CD4-positive, alpha-beta T cell treated with Interleukin-6 at 100 ng/mL for 8 hours (primary cell): Measurements from ENCODE around the gene PHPT1.
"Not testable (repeated sequence)": the region's sequence is repeated elsewhere in the genome, so short reads cannot be mapped to it uniquely, and the experiment has no call there.

Experiments used
- DNase-seq: peaks from one replicate; pipeline ENCODE4 v3.0.0-alpha.2; 2020; ENCODE audit warnings: mixed read lengths, low spot score

PHPT1 gene

DNA sequence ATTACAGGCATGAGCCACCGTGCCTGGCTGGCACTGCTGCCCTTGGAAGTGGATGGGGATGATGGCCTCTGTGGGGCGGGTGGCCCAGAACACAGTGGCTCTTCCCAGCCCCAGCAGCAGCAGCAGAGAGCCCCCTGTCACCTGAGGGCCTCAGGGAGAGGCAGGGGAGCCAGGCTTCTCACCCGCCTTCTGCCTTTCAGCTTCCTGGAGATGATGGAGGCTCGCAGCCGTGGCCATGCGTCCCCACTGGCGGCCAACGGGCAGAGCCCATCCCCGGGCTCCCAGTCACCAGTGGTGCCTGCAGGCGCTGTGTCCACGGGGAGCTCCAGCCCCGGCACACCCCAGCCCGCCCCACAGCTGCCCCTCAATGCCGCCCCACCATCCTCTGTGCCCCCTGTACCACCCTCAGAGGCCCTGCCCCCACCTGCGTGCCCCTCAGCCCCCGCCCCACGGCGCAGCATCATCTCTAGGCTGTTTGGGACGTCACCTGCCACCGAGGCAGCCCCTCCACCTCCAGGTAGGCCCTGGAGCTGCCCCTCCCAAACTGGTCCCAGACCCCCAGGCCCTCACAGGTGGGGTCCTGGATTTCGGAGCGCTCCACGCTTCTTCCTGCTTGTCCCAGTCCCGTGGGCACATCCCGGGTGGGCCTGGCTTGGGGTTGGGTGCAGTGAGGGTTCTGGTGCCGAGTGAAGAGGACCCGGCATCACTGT lies 11.9 kb upstream of the PHPT1 start:
- DNase-seq: no peak

DNA sequence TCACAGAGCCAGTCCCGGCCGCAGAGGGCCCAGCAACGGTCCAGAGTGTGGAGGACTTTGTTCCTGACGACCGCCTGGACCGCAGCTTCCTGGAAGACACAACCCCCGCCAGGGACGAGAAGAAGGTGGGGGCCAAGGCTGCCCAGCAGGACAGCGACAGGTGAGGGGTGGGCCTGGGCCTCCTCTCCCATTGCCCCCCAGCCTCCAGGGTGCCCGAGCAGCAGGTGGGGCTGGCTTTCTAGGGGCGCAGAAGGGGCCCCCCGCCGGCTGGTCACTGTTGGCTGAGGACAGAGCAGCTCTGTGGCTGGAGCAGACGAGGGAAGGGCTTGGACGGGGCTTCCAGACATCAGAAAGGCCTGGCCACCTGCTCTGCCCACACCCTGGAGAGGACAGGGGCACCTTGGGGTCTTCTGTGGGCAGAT lies 11.3 kb upstream of the PHPT1 start:
- DNase-seq: not testable (repeated sequence)

DNA sequence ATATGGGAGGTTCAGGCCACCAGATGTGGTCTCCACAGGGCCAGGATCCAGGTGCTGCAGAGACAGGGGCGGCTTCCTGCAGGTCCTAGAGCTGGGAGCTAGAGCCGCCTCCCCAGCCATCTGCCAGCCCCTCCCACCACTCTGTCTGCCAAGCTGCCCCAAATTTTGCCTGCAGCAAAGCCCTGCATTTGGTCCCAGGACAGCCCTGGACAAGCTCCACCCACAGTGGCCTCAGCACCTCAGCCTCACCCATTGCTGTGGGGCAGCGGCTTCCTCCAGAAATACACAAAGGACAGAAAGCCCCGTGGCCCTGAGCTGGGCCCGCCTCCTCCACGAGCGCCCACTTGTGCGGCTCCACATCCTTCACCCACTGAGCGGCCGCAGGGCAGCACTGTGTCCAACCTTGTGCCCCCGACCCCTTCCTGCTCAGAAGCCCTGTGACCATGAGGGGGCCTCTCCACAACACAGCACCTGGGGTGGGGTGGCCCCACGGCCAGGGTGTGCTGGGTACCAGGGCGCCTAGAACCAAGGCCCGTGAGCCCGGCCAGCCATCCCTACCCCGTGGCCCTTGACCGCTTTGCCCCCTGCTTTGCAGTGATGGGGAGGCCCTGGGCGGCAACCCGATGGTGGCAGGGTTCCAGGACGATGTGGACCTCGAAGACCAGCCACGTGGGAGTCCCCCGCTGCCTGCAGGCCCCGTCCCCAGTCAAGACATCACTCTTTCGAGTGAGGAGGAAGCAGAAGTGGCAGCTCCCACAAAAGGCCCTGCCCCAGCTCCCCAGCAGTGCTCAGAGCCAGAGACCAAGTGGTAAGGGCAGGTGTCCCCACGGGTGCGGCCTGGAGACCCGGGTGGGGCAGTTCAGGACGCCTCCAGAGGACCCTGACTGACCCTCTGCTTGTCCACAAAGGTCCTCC lies 10.6 kb upstream of the PHPT1 start:
- no peak for DNase-seq

DNA sequence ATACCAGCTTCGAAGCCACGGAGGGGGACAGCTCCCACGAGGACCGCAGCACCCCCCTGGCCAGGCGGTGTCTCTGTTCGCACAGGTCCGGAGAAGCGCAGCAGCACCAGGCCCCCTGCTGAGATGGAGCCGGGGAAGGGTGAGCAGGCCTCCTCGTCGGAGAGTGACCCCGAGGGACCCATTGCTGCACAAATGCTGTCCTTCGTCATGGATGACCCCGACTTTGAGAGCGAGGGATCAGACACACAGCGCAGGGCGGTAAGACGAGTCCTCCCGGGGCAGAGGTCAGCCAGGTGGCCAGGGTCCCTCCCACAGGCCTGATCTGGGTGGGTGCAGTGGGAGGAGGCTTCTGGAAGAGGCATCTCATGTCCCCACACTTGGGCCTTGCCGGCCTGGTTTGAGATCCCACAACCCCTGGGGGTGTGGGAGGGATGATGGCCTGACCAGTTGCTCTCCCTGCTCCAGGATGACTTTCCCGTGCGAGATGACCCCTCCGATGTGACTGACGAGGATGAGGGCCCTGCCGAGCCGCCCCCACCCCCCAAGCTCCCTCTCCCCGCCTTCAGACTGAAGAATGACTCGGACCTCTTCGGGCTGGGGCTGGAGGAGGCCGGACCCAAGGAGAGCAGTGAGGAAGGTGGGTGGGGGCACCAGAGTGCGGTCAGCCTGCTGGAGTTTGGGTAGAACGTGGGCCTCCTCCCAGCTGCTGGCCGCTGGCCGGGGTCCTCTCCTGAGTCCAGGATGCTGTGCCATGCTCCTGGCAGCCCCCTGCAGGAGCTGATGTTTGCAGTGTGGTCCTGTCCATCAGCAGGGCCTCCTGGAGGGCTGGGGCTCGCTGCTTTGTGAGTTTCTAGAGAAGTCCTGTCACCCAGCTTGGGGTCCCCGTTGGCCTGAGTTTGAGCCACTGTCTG lies 9.7 kb upstream of the PHPT1 start:
- DNase-seq: no peak

DNA sequence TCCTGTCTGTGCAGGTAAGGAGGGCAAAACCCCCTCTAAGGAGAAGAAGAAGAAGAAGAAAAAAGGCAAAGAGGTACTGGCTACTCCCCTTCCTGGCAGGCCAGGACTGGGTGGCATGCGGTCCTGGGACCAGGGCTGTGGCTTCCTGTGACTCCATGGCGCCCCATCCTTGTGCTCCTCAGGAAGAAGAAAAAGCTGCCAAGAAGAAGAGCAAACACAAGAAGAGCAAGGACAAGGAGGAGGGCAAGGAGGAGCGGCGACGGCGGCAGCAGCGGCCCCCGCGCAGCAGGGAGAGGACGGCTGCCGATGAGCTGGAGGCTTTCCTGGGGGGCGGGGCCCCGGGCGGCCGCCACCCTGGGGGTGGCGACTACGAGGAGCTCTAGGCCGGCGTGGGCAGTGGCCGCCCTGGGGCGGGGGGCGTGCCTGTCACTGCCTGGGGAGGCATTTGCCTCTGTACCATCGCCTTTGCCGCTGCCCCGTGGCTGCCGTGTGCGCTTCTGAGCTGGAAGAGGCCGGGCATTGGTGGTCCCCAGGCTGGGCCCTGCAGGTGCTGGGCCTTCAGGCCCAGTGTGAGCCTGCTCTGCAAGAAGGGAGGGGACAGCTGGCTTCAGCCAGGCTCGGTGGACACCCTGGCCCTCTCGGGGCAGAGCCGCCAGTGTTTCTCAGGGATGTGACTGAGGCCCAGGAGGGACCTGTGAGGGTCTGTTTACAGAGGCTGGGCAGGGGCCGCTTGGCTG lies 8.9 kb upstream of the PHPT1 start:
- no peak for DNase-seq

DNA sequence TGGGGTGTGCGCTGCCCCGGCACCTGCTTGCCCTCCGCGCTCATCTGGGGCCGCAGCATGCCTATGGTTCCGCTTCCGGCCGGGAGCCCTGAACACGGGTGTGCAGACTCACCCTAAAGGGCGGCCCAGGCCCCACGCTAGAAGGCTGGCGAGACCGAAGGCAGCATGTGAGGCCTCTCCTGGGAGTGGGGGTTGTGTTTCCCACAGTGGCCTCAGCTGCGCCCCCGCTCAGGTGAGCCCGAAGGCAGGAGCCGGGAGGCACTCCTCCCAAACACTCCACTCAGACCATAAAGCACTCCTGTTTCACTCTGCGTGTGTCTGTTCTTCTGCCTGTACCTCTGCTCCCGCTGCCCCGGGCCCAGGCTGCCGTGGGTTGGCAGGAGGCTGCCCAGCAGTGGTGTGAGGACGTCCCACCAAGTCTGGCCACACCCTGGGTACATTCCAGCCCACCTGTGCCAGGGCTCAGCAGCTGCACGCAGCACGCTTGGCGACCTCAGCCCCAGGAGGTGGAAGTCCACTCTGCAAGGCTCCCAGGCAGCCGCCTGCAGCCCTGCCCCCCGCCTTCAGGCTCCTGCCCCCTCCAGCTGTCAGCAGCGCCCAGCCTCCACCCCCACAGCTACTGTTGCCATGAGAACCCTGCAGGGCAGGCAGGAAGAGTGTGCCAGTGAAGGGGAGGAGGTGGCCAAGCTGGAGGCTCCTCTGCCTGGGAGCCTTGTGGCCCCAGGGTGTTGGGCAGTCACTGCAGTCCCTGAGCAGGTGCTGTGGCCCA lies 8.1 kb upstream of the PHPT1 start:
- DNase-seq: no peak

DNA sequence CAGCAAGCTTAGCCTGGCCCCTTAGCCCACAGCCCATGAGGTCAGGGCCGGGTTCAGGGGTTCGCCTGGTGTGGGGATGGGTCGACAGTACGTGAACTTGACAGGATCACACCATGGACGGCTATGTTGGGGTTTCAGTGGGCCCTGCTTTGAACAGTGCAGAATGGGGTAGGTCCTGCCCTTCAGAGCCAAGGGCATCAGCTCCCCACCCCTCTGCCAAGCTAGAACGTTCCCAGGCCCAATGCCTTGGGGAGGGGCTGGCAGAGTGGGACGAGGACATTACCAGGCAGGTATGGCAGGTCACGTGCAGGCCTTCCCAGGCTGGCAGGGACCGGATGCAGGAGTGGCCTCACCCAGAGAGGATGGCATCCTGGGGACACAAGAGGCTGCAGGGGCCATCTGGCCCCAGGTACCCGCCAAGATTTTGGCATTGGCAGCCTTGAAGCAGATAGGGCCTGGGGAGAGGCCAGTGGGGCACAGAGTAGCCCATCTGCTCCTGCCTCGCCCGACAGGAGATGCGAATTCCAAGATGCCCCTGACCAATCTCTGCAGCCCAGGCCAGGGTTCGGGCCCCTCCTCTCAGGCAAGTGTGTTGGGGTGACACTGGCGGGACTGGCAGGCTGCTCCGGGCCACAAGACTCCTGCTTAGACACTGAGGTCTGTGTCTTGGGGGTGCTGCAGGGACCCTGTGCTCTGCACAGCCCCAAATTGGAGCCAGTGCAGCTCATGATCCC lies 7.4 kb upstream of the PHPT1 start:
- not testable (repeated sequence) for DNase-seq

DNA sequence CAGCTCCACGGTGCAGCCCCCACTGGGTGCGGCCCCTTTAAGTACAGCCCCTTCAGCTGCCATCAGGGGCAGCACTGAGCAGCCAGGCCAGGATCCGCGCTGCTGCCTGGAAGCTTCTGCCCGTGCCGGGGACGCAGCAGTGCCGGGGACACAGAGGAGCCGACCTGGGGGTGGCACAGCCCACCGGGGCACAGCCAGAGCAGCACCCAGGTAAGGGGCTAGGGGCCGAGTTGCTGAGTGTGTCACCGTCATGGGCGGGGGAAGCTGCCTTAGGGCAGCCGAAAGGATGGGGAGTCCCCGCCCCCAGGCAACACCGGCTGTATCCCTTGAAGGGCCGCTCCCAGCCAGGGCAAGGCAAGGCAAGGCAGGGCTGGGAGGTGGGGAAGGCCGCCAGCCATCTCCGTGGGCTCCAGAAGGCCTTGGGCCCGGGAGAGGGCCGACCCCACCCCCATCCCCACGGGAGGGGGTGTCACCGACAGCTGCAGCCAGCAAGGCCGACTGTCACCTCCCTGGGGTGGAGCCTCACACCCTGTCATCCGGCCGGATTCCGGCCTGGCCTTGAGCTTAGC lies 6.7 kb upstream of the PHPT1 start, which contains the start of gene AJM1:
Gene AJM1 (plus strand): TSS at position 99 of the 569 bp plus-strand sequence. CDS start 1,937 bp downstream, outside the sequence.
- DNase-seq: peak; percentile 74

DNA sequence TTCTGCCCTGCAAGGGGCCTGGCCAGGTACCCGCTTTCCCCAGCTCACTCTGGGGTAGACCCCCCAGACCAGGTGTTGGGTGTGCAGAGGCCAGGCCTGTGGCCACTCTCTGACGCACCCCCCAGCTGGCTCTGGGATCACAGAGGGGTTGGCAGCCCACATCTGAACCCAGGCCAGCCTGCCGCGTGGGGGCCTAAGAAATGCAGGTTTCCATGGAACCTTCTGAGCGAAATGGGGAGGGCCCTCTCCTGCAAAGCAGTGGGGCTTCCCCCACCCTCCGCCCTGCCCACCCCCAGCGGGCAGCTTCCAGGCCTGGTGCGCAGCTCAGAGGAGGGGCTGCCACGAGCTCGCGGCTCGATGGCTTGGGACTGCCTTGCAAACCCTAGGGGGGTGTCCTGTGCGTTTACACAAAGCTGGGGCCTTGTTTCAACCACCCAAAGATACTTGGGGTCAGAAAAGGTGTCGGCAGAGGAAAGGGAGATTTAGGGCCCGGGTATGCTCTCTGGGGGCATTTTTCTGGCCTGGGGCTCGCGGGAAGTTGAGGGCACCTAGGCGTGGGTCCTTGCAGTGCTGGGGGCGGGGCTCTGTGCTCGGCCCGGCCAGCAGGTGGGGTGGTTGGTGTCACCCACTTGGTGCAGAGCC lies 5.9 kb upstream of the PHPT1 start:
- not testable (repeated sequence) for DNase-seq

DNA sequence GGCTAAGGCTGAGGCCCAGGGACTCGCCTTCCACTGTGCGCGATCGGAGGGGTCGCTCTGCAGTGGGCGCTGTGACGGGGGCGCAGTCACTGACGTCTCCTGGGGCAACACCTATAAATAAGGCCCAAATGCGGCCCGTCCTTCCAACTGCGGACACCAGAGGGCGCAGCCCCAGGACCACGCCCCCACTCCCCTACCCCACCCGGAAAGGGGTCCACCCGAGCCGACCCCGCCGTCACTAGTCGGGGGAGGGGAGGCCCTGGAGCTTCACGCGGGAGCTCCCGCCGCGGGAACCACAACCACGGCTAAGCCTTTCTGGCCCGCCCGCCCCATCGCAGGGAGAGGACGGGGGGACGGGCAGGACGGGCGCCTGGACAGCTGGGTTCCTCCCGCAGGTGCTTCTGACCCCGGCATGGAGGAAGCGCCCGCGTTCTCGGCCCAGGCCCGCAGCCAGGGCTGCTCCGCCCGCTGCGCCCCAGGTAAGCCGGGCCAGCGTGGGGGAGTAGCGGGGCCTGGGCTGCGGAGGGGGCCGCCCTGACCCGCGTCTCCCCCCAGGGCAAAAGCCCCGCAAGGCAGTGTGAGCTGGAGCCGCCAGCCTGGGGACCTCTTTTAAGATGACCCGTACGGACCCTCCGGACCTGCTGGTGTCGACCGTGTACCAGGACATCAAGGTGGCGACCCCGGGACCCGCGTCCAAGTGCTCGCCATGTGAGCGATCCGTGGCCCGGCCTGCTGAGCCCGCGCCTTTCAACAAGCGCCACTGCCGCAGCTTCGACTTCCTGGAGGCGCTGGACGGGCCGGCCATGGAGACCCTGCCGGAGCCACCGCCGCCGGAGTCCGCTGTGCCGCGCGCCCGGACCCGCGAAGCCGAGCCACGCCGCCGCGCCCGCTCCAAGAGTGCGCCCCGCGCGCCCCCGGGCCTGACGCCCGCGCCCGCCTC lies 5.1 kb upstream of the PHPT1 start:
- DNase-seq: peak; percentile 25

DNA sequence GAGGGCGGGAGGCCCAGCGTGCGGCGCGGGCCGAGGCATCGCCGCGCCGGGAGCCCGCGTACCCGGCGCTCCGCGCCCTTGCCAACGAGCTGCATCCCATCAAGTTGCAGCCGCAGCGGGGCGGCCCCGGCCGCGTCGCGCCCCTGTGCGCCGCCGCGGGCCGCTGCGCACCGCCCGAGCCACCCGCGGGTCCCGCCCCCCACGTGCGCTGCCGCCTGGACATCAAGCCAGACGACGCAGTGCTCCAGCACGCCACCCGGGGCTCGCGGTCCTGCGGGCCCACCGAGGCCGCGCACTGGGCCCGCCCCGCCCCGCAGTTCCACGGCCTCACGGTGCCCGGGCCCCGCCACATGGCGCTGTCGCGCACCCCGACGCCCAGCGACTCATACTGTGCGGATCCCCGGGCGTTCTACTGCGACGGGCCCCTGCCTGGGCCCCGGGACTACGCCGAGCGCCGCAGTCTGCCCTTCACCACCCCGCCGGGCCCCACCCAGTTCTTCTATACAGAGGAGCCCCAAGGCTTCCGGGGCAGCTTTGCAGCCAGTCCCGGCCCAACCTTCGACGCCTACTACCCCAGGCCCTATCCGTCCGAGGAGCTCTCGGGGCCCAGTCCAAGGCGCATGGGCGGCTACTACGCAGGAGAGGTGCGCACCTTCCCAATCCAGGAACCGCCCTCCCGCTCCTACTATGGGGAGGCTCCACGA lies 4.3 kb upstream of the PHPT1 start:
- no peak for DNase-seq

DNA sequence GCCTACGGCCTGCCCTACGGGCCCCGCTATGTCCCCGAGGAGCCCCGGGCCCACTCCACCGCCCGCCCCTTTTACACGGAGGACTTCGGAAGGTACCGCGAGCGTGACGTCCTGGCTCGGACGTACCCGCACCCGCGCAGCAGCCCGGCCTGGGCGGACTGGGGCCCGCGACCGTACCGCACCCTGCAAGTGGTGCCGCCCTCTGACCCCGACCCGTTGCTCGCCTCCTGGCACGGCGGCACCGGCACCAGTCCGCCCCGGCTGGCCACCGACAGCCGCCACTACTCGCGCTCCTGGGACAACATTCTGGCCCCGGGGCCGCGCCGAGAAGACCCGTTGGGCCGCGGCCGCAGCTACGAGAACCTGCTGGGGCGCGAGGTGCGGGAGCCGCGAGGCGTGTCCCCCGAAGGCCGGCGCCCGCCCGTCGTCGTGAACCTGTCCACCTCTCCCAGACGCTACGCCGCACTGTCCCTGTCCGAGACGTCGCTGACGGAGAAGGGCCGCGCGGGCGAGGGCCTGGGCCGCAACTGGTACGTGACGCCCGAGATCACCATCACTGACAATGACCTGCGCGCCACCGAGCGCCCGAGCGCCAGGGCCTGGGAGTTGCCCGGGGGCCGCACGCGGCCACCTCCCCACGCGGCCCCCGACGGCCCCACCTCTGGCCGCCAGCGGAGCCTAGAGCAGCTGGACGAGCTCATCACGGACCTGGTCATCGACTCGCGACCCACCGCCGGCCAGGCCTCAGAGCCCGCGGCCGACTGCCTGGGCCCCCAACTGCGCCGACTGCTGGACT lies 3.5 kb upstream of the PHPT1 start:
- DNase-seq: no peak

DNA sequence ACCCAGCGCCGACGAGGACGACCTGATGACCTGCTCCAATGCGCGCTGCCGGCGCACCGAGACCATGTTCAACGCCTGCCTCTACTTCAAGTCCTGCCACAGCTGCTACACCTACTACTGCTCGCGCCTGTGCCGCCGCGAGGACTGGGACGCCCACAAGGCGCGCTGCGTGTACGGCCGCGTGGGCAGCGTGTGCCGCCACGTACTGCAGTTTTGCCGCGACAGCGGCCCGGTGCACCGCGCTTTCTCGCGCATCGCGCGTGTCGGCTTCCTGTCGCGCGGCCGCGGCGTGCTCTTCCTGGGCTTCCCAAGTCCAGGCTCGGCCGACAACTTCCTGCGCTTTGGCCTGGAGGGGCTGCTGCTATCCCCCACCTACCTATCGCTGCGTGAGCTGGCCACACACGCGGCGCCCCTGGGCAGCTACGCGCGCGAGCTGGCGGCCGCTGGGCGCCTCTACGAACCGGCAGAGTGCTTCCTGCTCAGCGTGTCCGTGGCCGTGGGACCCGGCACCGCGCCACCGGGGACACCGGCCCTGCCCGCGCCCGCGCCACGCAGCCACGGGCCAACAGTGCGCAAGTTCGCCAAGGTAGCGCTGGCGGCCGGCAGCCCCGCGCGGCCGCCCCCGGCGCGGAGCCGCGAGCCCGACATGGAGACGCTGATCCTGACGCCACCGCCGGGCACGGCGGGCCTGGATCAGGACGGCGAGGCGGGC lies 2.7 kb upstream of the PHPT1 start:
- no peak for DNase-seq

DNA sequence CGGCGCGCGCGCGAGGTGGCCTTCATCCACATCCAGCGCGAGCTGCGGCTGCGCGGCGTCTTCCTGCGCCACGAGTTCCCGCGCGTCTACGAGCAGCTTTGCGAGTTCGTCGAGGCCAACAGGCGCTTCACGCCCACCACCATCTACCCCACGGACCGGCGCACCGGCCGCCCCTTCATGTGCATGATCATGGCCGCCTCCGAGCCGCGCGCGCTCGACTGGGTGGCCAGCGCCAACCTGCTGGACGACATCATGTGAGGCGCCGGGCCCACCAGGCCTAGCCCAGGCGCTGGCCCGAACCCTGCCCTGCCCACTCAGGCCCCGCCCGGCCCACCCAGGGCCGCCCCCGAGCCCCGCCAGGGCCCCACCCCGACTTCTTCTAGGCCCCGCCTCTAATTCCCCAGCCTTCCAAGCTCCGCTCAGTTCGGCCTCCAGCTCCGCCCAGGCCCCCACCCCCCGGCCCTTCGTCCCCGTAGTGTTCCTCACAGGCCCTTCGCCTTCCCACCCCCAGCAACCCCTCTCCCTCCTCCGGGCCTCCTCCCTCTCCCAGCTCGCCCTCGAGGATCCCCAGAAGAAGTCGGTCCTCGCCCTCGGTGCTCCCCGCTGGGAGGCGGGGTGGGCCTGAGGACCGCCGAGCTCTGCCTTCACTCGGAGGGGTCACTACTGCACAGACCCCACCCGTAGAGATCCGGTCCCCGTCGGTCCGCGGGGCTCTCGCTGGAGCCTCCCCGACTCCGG lies 2.0 kb upstream of the PHPT1 start:
- DNase-seq: no peak

DNA sequence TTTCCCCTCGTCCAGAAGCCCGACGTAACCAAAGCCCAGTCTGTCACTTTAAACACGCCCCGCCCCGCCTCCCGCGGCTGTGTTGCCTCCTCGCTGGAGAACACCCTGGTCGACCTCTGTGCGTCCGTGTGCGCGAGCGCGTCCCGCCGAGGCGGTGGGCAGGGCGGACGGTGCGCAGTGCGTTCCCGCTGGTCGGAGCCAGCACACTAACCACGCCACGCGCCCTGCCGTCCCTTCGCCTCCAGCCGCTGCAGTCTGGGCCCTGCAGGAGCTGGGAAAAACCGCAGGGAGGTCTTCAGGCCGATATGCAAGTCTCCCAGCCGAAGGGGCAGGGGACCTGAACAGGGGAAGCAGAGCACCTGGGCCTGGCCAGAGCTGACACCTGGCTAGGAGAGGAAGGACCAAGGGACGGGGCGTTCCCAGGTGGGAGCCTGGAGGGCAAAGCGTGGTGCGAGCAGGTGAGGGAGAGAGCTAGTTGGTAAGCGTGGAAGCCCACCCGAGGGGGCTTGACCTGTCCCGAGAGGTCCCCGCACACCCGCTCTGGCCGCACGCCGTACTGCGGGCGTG lies 1.3 kb upstream of the PHPT1 start:
- DNase-seq: peak; percentile 52
